Bone marrow (tissue), 2 donors: ENCODE results near the gene PSAP.
"Not testable (repeated sequence)": the region's sequence is repeated elsewhere in the genome, so short reads cannot be mapped to it uniquely, and the experiment has no call there.

ENCODE experiments used
- DNase-seq, 2 donors: peaks; one replicate each; lab custom pipeline; 2025; lab: John Stamatoyannopoulos, UW

PSAP gene

DNA sequence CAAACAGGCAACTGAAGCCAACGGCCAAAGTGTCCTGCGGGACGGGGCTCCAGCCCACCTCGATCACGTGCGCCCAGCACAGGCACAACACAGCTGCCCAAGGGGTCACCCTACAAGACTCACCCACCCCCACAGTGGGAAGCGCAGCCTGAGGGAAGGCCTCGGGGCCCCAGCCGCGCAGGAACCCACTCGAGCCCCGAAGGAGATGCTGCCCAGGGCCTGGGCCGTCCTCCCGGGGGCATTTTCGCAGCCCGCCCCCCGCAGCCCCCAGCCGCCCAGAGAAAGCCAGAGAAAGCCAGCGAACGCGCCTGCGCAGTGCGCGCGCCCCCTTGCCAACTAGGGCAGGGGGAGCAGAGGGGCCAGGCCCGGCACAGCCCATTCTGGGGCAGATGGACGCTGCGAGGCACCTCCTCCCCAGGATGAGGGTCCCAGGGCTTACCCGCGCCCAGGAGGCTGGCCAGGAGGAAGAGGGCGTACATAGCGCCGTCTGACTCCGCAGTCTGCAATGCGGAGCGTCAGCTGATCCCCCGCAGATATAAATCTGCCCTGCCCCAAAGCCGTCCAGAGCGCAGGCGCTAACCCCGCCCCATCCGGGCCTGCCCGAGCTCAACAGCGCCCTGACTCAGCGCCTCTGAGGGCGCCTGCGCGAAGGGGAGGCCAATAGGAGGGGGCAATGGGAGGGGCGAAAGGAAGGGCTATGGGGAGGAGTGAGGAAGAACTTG, at the start of gene PSAP:
Gene PSAP, minus strand, starts transcription at position 509 of the 722 bp plus-strand sequence. Its CDS starts 30 bp downstream, at position 479.
- peak; percentile 90 to 93 for DNase-seq

DNA sequence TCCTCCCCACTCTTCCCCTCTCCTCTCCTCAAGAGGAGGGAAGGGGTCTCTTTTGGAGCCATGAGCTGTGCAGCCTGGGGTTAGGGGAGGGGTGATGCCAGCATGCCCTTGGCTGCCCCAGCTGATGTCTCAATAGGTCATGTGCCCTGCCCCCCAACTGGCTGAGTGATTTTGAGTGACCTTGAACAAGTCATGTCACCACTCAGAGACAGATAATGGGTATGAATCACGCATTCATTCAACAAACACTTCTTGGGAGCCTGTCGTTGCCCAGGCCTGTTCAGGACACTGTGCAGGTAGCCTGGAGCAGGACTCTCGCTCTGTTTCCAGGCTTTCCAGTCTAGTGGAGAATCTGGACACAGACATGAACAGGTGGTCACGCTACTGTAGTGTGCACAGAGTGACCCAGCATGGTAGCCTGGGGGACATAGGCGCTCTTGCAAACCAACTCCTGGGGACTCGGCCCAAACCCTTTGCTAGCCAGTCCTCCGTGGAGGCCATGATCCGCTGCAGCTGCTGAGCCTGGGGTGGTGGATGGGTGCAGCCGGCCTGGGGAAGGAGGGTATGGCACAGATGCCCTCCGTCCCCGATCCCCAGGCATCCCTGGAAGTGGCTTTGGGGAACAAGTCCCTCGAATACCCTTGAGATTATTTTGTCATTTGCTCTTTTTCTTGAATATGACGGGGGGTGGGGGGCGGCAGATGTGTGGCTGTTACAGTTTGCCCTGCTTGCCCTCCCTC, 49.6 kb upstream of the PSAP start:
- DNase-seq, result no peak

DNA sequence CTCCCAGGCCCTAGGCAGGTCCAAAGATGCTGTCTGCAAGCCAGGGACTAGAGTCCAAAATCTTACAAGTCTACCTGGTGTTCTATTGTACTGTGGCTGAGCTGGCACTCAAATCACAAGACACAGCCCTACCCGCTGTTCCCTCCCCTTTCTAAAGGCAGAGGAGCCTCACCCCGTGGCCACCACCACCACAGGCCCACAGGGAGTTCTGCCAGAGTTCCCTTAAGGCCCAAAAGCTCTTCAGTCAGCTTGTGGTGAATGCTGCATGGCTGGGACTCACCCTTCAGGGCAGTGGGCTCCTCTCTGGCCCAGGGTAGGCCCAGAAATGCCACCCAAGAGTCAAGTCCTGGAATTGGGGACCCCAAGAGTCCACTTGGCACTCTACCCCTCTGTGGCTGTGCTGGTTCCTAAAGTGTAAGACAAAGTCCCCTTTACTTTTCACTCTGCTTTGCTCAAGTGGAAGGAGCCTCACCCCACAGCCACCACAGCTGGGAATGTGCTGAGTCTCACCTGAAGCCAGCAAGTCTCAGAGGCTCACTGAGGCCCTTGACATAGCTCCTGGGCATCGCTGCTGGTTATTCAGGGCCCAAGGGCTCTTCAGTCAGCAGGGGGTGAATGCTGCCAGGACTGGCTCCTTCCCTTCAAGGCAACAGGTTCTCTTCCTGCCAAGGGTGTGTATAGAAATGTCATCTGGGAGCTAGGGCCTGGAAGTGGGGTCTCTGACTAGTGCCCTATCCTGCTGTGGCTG, 48.8 kb upstream of the PSAP start:
- DNase-seq, result no peak

DNA sequence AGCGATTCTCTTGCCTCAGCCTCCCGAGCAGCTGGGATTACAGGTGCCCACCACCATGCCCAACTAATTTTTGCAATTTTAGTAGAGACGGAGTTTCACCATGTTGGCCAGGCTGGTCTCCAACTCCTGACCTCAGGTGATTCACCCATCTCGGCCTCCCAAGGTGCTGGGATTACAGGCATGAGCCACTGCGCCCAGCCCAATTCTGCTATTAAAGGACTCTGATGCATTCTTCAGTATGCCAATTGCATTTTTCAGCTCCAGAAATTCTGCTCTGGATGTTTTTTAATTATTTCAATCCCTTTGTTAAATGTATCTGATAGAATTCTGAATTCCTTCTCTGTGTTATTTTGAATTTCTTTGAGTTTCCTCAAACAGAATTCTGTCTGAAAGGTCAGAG, 47.3 kb upstream of the PSAP start:
- not testable (repeated sequence) for DNase-seq

DNA sequence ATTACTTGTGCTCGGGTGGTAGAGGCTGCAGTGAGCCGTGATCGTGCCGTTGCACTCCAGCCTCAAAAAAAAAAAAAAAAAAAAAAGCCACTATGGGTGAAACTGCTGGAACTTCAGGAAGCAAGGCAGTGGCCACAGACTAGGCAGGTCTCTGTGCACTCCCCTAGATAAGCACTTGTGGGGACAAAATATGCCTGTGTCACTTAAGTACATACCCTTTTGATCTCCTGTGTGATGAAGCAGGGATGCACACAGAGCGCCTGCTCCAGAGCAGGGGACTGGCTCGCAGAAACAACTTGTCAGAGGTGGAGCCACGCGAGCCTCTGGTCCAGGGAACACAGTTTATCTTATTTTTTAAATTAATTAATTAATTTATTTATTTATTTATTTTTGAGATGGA, 42.9 kb upstream of the PSAP start:
- DNase-seq, result no peak

DNA sequence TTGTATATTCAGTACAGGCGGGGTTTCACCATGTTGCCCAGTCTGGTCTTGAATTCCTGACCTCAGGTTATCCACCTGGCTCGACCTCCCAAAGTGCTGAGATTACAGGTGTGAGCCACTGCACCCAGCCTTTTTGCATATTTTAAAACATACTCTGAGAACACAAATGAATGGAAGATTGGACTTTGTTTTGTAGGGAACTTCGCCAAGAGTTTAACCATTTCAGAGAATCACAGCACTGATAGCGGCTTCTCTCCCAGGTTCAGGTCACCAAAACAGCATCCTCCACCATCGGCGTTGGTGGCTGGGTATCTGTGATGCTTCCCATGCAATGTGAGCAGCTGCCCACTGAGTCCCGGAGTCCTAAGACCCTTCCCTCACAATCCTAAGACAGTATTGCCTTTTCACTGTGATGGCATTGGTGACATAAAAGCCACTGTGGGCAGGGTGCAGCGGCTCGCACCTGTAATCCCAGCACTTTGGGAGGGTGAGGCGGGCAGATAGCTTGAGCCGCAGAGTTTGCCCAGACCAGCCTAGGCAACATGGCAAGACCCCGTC, 42.3 kb upstream of the PSAP start:
- no peak for DNase-seq

DNA sequence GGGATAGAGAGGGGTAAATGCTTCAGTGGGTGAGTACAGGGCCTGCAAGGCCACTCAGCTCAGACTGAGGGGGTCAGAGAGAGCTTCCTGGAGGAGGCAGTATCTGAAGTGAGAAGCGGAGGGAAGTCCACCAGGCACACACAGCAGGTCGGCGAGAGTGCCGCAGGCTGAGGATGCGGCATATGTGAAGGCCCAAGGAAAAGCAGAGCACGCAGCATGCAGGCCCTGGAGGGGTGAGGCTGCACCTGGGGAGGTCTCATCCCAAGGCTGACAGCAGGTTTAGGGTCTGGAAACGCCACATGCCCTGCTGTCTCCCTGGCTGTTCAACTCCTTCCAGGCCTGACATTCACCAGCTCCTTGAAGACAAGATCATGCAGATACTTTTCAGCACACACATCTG, 40.4 kb upstream of the PSAP start:
- no peak for DNase-seq

DNA sequence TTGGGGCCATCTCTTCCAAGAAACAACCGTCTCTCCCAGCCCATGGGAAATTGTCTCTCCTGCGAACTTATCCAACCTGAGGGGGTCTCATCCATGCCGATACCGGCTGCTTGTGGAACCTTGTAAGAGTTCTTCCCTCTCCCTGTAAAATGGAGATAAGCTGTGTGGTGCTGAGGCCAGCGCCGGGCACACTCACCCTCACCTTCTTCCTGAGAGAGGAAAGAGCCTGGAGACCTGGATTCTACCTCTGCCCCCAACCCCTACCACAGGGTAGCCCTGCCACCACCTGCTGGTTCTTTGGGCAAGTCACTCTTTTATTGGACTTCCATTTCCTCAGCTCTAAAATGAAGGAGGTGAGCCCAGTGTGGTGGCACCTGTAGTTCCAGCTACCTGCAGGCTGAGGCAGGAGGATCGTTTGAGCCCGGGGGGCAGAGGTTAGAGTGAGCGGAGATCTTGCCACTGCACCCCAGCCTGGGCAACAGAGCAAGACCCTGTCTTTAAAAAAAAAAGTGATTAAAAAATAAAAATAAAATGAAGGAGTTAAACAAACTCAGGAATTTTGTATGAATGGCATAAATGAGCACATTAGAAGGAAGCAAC, 38.4 kb upstream of the PSAP start:
- DNase-seq, result no peak

DNA sequence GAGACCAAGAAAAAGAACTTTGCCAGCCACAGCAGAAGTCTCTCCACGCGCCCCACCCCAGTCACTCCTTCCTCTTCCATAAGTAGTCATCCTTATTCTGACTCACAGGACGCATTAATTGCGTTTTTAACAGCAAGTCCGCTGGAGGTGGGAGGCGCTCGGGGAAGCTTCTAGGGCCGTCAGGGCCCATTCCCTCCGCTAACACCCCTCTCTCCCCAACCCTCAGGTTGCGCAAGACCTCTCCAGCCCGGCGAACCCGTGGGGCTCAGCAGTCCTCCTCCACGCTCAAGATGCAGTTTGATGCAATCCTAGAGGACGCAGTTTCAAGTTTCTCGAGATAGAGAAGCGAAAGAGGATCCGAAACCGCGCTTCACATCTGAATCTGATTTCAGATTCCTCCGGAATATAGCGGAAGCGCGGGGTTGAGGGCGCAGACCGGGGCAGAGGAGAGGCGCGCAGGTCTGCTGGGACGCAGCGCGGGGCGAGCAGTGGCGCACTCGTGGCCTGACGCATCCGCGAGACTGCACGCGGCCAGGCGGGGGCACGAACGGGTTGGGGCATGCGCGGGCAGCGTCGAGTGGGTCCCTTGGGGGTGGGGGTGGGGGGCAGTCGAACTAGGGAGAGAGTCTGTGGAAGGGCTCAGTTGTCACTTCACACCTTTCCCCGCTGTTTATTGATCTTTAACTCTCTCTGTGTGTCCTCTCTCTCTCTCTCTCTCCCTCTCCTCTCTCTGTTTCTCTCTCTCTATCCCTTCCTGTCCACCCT, 37.8 kb upstream of the PSAP start:
- peak; percentile 71 to 87 for DNase-seq

DNA sequence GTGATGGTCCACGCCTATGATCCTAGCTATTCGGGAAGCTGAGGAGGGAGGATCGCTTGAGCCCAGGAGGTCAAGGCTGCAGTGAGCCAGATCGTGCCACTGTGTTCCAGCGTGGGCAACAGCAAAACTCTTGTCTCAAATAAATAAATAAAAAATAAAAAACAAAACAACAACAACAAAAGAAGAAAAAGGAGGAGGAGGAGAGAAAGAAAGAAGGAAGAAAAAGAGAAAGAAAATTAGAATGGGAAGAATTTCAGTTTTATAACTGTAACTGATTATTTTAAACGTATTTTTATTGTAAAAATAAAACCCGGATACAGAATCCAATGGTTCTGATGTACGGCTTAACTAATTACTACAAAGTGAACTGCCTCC, 37.2 kb upstream of the PSAP start:
- no peak for DNase-seq

DNA sequence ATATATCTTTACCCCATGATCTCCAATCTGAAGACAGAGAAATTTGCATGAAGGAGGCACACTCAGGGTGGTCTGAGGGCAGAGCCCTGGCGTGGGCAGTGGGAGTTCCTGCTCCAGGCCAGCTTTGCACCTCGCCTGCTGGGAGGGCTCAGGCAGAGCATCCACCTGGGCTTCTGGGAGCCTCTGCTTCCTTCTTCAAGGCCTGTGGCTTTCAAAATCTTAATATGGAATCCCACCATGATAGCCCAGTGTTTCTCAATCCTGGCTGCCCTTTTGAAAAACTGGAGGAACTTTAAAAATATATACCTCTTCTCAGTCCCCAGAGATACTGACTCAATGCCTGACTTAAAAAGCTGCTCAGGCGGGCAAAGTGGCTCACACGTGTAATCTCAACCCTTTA, 36.7 kb upstream of the PSAP start:
- no peak for DNase-seq

DNA sequence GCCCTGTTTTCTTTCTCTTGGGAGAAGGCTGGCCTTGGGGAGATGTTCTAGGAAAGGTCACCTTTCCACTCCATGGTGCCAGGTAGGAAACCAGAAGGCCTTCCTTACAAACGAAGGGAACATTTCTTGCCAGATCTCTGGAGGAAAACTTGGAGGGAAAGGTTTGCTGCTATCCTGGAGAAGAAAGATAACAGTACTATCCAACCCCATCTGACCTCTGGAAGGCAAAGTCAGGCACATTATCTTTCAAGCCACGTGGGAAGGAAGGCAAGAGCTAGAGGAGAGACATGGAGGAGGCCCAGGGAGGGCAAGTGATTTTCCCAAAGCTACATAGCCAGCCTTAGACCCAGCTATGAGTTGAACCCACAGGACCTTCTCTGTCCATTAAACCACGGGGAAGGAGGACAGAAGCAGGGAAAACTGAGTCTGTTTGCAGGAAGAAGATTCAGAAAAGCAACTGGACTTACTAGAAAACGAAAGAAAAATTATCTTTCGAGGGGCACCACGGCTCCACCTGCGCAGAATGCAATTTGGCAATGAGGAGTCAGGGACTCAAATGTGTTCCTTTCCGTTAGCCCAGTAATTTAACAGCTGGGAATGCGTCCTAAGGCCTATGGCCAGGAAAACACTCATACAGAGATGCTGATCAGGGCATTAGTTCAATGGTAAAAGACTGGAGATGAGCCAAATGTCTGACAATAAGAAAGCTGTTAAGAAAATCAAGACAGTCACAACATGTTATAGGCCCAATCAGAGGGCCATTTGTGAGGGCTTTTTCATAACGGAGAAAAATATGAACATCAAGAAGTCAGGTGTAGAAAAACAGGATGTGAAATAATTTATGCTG, 32.0 kb upstream of the PSAP start:
- no peak for DNase-seq

DNA sequence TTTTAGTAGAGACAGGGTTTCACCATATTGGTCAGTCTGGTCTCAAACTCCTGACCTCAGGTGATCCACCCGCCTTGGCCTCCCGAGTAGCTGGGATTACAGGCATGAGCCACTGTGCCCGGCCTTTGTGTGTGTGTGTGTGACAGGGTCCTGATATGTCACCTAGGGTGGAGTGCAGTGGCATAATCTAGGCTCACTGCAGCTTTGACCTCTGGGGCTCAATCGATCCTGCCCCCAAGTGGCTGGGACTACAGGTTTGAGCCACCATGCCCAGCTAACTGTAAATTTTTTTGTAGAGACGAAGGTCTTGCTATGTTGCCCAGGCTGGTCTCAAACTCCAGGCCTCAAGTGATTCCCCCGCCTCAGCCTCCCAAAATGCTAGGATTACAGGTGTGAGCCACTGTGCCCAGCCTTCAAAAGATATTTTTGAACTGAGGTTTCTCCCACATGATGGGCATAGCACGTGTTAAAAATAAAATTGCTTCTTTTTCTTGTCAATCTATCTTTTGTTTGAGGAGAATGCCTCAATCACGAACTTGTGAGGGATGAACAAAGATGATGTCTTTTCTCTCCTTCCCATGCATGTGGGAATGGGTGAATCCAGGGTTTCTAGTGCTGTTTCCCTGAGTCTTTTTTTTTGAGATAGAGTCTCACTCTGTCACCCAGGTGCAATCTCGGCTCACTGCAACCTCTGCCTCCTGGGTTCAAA, 30.8 kb upstream of the PSAP start:
- no peak for DNase-seq

DNA sequence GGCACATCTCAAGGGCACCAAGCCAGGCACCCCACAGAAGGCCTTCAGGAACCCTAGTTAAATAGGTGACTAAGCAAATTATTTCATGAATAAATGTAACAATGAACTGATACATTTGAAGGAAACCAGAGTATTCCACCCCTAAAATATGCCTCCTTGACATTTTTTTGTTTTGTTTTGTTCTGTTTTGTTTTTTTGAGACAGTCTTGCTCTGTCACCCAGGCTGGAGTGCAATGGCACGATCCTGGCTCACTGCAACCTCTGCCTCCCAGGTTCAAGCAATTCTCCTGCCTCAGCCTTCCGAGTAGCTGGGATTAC, 30.2 kb upstream of the PSAP start:
- DNase-seq, result not testable (repeated sequence)

DNA sequence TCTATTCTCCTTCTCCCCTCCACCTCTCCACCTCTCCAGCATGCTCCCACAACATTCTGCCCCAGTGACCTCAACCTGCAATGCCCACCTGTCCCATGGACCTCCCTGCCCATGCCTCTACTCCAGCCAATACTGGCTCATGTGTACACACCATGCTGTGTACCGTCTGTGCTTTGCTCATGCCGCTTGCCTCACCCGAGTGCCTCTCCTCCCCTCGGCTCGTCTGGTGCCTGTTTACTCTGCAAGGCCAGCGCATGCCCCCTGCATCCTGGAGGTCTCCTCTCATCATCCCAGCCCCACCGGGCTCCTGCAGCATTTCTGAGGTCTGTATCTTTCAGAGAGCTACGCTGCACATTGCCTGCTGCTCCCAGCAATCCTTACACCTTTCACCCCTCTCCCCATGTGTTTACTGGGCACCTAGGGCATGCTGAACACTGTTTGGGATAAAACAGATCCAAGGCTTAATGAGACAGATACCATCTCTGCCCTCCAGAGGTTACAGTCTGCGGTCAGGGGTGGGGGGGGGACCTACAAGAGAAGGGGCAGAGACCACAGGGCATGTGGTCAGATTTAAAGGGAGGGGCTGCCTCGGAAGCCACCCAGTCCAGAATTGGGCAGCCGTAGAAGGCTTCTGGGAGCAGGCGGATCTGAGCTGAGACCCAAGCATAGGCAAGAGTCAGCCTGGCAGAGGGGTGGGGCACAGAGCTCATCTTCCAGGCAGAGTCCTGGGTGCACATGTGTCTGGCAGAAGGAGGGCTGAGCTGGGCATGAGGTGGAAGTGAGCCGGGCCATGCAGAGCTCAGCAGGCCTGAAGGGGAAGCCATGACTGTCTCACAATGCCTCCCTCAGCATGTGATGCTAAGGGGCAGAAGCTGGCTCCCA, 29.6 kb upstream of the PSAP start:
- no peak for DNase-seq

DNA sequence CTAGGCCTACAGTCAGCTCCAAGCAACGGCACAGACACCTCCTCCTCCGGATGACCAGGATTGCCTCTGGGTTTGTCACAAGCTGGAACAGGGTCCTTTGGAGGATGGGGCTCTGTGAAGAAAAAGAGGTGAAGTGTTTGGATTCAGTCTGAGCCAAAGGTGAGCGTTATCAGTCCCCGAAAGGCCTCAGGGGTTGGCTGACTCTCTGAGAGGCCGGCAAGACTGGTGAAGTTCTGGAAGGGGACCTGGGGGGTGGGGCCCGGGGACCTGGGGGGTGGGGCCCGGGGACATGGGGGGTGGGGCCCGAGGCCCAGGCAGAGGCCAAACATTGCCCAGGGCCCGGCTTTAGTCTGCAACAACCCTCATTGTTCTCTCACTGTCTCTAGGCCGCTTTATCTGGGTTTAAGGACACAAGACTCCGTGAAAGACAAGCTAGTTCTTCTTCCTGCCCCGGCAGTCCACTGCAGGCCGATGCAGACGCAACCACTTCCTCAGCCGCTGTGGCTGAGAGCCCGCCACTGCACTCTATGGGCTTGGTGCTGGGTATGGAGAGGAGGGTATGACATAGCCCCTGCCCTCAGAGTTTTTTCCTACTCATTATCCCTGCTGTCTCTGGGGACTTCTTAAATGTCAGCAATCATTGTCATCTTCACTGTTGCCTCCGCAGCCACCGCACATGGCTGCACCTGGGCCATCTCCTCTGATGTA, 27.4 kb upstream of the PSAP start:
- peak; percentile 12 to 80 for DNase-seq

DNA sequence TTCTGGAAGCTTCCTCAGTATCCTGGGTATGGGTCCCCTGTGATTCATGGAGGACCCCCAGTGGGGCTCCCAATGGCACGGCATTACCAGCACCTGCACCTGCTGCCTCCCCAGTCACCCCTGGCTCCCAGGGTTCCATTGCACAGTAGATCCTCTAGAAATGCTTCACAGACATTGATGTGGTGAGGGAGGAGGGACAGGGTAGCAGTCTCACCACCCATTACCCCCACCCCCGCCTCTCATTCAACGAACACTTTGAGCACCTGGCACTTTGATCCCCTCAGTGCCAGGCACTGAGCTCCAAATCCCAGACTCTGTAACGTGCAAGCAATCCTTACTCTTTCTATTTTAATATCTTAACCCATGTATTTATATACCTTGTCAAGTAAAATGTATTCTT, 26.8 kb upstream of the PSAP start:
- no peak for DNase-seq

DNA sequence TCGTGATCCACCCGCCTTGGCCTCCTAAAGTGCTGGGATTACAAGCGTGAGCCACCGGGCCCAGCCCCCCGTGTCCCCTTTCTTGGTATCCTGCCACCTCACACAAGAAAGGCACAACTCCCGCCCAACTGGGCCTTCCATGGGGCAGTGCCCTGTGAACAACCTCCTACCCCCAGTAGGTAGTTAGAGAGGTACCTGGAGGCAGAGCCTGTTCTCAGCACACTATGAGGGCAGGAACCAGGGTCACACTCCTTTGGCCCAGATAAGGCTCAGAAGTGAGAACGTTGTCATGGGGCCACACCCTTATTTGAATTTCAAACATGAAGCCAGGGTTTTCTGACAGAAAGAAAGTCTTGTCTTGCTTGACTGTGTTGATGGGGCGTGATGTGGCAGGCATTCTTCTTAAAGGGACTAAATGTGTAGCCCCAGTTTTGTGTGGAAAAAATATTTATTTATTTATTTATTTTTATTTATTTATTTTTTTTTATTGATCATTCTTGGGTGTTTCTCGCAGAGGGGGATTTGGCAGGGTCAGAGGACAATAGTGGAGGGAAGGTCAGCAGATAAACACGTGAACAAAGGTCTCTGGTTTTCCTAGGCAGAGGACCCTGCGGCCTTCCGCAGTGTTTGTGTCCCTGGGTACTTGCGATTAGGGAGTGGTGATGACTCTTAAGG, 23.8 kb upstream of the PSAP start:
- DNase-seq, result not testable (repeated sequence)
